GM21390 (cell line): ENCODE data around the gene RHBDL3.

ENCODE experiments used
- ATAC-seq: cut with Tn5 transposase; IDR thresholded peaks from one replicate; pipeline ENCODE4 v1.9.1; 2021; ENCODE audit not compliant: unreplicated experiment

Gene RHBDL3

GRCh38 chr17:32356378-32356743, 90.7 kb downstream of the RHBDL3 start:
- ATAC-seq, result no peak

- ATAC-seq, result no peak
Observed at GRCh38 chr17:32356750-32357149, 91.1 kb downstream of the RHBDL3 start.

- no peak for ATAC-seq
Observed at GRCh38 chr17:32357615-32358014, 92.0 kb downstream of the RHBDL3 start.

GRCh38 chr17:32361270-32361669, 95.6 kb downstream of the RHBDL3 start:
- no peak for ATAC-seq

- ATAC-seq, result no peak
Observed at GRCh38 chr17:32370426-32370825, 104.8 kb downstream of the RHBDL3 start.
